ENCODE measurements around the gene PREX1. TPM values are rescaled to one million over a fixed set of nuclear protein-coding genes. Genes with fewer than 3 reads are reported as not detected.

The PREX1 gene
- total RNA-seq, 1 donor from 2014 or later, result 235 TPM

- Mint-ChIP-seq H3K4me3 (ENCODE audit: unreplicated experiment) (no peak overlapping the region), H3K36me3 (ENCODE audit: unreplicated experiment) (no peaks in the 10 kb centered on the region), H3K9me3 (ENCODE audit: unreplicated experiment) (peaks cover 21% of the 10 kb centered on the region), H3K27ac (ENCODE audit: unreplicated experiment) (no peak overlapping the region), H3K4me1 (ENCODE audit: low read depth, unreplicated experiment) (peaks cover 32% of the 10 kb centered on the region), H3K27me3 (ENCODE audit: unreplicated experiment) (peaks cover 31% of the 10 kb centered on the region)
- DNase-seq, result no peak
- no peak for TF ChIP-seq CTCF (IDR thresholded peaks at IDR 0.05; ENCODE audit: partially characterized antibody, unreplicated experiment)
Observed at GRCh38 chr20:48626226-48626937, 201.4 kb downstream of the PREX1 start.

GRCh38 chr20:48625136-48625900 lies 202.5 kb downstream of the PREX1 start:
- H3K4me1 Mint-ChIP-seq (ENCODE audit: low read depth, unreplicated experiment), result peaks cover 30% of the 10 kb centered on the region
- peaks cover 17% of the 10 kb centered on the region for H3K9me3 Mint-ChIP-seq (ENCODE audit: unreplicated experiment)
- H3K27me3 Mint-ChIP-seq (ENCODE audit: unreplicated experiment), result peaks cover 27% of the 10 kb centered on the region
- no peak for DNase-seq
- no peak for TF ChIP-seq CTCF (IDR thresholded peaks at IDR 0.05; ENCODE audit: partially characterized antibody, unreplicated experiment)
- H3K4me3 Mint-ChIP-seq (ENCODE audit: unreplicated experiment), result no peak overlapping the region
- H3K36me3 Mint-ChIP-seq (ENCODE audit: unreplicated experiment), result no peaks in the 10 kb centered on the region
- H3K27ac Mint-ChIP-seq (ENCODE audit: unreplicated experiment), result peak overlapping the region; percentile 46

- Mint-ChIP-seq H3K4me3 (ENCODE audit: unreplicated experiment) (no peak overlapping the region), H3K27me3 (ENCODE audit: unreplicated experiment) (peaks cover 20% of the 10 kb centered on the region), H3K9me3 (ENCODE audit: unreplicated experiment) (peaks cover 16% of the 10 kb centered on the region), H3K27ac (ENCODE audit: unreplicated experiment) (peak overlapping the region; percentile 46), H3K36me3 (ENCODE audit: unreplicated experiment) (no peaks in the 10 kb centered on the region), H3K4me1 (ENCODE audit: low read depth, unreplicated experiment) (peaks cover 24% of the 10 kb centered on the region)
- no peak for DNase-seq
- TF ChIP-seq CTCF (IDR thresholded peaks at IDR 0.05; ENCODE audit: partially characterized antibody, unreplicated experiment), result peak; percentile 22
Observed at GRCh38 chr20:48624315-48625020, 203.3 kb downstream of the PREX1 start.

- no peak for DNase-seq
- Mint-ChIP-seq H3K36me3 (ENCODE audit: unreplicated experiment) (no peaks in the 10 kb centered on the region), H3K27me3 (ENCODE audit: unreplicated experiment) (peaks cover 18% of the 10 kb centered on the region), H3K4me3 (ENCODE audit: unreplicated experiment) (no peak overlapping the region), H3K9me3 (ENCODE audit: unreplicated experiment) (peaks cover 16% of the 10 kb centered on the region), H3K27ac (ENCODE audit: unreplicated experiment) (no peak overlapping the region), H3K4me1 (ENCODE audit: low read depth, unreplicated experiment) (peaks cover 24% of the 10 kb centered on the region)
- no peak for TF ChIP-seq CTCF (IDR thresholded peaks at IDR 0.05; ENCODE audit: partially characterized antibody, unreplicated experiment)
Observed at GRCh38 chr20:48623906-48624265, 203.9 kb downstream of the PREX1 start.
